Measurements from ENCODE around the gene ZFP64.

DNA sequence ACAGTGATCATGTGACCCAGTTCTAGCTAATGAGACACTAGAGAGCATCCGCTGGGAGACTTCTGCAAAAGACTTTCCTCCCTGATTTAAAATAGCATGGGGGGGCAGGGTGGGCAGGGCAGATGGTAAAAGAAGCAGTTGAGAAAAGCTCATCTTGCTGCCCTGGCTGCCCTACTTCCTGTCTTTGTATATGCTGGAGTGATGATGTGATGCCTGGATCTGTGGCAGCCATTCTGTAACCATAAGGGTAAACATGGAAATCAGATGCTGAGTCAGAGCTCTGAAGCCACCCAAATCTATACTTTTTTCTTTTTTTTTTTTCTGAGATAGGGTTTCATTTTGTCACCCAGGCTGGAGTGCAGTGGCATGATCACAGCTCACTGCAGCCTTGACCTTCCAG, 25.4 kb downstream of the ZFP64 start:
- TF ChIP-seq, protein P1, sequence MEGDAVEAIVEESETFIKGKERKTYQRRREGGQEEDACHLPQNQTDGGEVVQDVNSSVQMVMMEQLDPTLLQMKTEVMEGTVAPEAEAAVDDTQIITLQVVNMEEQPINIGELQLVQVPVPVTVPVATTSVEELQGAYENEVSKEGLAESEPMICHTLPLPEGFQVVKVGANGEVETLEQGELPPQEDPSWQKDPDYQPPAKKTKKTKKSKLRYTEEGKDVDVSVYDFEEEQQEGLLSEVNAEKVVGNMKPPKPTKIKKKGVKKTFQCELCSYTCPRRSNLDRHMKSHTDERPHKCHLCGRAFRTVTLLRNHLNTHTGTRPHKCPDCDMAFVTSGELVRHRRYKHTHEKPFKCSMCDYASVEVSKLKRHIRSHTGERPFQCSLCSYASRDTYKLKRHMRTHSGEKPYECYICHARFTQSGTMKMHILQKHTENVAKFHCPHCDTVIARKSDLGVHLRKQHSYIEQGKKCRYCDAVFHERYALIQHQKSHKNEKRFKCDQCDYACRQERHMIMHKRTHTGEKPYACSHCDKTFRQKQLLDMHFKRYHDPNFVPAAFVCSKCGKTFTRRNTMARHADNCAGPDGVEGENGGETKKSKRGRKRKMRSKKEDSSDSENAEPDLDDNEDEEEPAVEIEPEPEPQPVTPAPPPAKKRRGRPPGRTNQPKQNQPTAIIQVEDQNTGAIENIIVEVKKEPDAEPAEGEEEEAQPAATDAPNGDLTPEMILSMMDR (IDR thresholded peaks at IDR 0.05): no peak
- TF ChIP-seq POLR2A (IDR thresholded peaks at IDR 0.05): no peak

Measured in thyroid gland (tissue), 4 donors.